Non-pigmented ciliary epithelial cell (primary cell): Measurements from ENCODE around the gene CCL22.

ENCODE experiments used
- DNase-seq: peaks from one replicate; pipeline ENCODE4 v3.0.0-alpha.2; 2010; ENCODE audit warnings: low read depth

Gene CCL22

GRCh38 chr16:57376313-57376818 lies 17.8 kb downstream of the CCL22 start:
- no peak for DNase-seq

- DNase-seq = no peak
Measured at GRCh38 chr16:57377080-57377841, 18.7 kb downstream of the CCL22 start.

GRCh38 chr16:57379579-57379978 lies 21.0 kb downstream of the CCL22 start:
- DNase-seq = no peak

GRCh38 chr16:57380671-57381462 lies 22.3 kb downstream of the CCL22 start:
- no peak for DNase-seq

- DNase-seq = no peak
Measured at GRCh38 chr16:57381791-57382534, 23.4 kb downstream of the CCL22 start.

- DNase-seq = no peak
Measured at GRCh38 chr16:57382535-57383275, 24.1 kb downstream of the CCL22 start.

- DNase-seq = no peak
Measured at GRCh38 chr16:57383276-57384247, 25.0 kb downstream of the CCL22 start.

- DNase-seq = no peak
Measured at GRCh38 chr16:57384248-57385070, 25.9 kb downstream of the CCL22 start.

- DNase-seq = no peak
Measured at GRCh38 chr16:57385083-57385482, 26.5 kb downstream of the CCL22 start.

GRCh38 chr16:57386381-57386951 lies 27.9 kb downstream of the CCL22 start:
- no peak for DNase-seq

GRCh38 chr16:57387598-57388354 lies 29.2 kb downstream of the CCL22 start:
- DNase-seq = no peak

GRCh38 chr16:57388359-57389086 lies 29.9 kb downstream of the CCL22 start:
- no peak for DNase-seq

GRCh38 chr16:57389087-57389468 lies 30.5 kb downstream of the CCL22 start:
- DNase-seq = no peak

GRCh38 chr16:57390636-57391295 lies 32.2 kb downstream of the CCL22 start:
- DNase-seq = no peak

GRCh38 chr16:57391300-57391699 lies 32.7 kb downstream of the CCL22 start:
- DNase-seq = no peak

- DNase-seq = no peak
Measured at GRCh38 chr16:57391708-57392107, 33.1 kb downstream of the CCL22 start.

GRCh38 chr16:57392694-57393093 lies 34.1 kb downstream of the CCL22 start:
- no peak for DNase-seq
